GM18519 (cell line): Measurements from ENCODE around the gene GPRC5A.
A peak's percentile ranks its signal among the peaks of the same experiment; 100 is the strongest.

Experiments
- ATAC-seq: cut with Tn5 transposase; IDR thresholded peaks from one replicate; pipeline ENCODE4 v1.9.1; 2021; ENCODE audit warnings: mild to moderate bottlenecking, moderate library complexity; ENCODE audit not compliant: unreplicated experiment, low FRiP score

GPRC5A gene

DNA sequence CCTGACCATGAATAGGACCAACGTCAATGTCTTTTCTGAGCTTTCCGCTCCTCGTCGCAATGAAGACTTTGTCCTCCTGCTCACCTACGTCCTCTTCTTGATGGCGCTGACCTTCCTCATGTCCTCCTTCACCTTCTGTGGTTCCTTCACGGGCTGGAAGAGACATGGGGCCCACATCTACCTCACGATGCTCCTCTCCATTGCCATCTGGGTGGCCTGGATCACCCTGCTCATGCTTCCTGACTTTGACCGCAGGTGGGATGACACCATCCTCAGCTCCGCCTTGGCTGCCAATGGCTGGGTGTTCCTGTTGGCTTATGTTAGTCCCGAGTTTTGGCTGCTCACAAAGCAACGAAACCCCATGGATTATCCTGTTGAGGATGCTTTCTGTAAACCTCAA is 17.3 kb downstream of the GPRC5A start:
- no peak for ATAC-seq

DNA sequence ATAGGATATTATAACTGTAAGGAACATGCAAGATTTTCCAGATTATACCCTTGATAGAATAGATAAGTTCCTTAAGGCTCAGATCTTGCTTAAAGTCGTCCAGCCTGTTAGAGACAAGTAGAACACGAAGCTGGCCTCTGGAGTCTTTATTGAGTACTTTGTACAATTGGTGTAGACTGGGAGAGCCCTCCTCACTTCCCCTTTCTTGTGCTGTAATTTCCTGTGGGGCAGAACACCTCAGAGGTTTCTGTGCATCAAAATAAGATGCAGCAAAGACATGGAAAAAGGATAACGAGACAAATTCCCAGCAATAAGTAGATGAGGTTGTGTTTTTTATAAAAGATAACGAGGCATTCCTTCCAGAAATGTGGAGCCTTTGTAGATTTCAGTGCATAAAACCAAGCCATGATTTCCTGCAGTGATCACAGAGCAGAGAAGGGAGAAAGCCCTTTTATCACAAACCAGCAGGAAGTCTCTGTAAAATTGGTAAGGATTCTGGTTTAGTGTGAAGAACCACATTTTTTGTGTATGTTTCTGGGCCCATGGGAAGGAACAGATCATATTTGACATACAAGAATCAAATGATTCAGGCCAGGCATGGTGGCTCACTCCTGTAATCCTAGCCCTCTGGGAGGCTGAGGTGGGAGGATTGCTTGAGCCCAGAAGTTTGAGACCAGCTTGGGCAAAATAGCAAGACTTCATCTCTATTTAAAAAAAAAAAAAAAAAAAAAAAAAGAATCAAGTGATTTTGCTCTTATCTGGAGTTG is 18.0 kb downstream of the GPRC5A start:
- no peak for ATAC-seq

DNA sequence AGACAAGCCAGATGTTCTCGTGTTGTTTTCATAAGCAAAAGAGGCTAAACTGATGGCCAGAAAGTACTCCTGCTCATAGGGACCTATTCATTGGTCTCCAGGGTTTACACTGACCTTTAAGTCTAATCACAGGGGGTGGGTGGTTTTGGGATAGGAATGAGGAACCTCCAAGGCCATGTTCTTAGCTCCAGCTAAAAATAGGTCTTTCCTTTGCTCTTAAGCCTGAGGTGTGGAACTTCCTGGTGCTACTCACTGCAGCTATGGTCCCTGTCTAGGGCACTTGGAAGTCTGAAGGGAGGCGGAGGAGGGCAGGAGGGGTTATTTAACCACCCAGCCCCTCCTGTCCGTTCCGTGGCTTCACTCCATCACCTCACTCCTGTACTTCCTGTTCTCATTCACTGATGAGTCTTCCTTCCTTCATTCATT is 18.6 kb downstream of the GPRC5A start:
- ATAC-seq, result no peak

GRCh38 chr12:12912711-12913110 is 21.3 kb downstream of the GPRC5A start:
- no peak for ATAC-seq

- no peak for ATAC-seq
Measured at GRCh38 chr12:12915656-12916055, 24.3 kb downstream of the GPRC5A start.

GRCh38 chr12:12916135-12916944 is 25.0 kb downstream of the GPRC5A start:
- peak; percentile 96 for ATAC-seq

DNA sequence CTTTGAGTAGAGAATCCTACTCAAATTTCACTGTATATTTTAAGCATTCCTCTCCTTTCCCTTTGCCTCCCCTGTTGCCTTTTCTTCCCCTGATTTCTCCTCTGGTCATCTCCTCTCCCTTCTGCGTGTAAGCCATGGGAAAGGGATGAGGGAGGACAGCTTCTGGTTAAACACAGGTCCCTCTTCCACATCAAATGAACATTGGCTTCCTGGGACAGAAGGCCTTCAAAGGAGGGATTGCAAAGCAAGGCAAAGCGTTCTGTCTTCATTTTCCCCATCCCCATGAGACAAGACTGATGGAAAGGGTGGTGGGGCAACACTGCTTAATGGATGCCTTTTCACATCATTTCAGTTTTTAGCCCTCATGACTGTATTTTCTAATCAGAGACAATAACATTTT is 26.2 kb downstream of the GPRC5A start:
- ATAC-seq, result no peak

- ATAC-seq, result no peak
Measured at GRCh38 chr12:12918781-12919389, 27.5 kb downstream of the GPRC5A start.

DNA sequence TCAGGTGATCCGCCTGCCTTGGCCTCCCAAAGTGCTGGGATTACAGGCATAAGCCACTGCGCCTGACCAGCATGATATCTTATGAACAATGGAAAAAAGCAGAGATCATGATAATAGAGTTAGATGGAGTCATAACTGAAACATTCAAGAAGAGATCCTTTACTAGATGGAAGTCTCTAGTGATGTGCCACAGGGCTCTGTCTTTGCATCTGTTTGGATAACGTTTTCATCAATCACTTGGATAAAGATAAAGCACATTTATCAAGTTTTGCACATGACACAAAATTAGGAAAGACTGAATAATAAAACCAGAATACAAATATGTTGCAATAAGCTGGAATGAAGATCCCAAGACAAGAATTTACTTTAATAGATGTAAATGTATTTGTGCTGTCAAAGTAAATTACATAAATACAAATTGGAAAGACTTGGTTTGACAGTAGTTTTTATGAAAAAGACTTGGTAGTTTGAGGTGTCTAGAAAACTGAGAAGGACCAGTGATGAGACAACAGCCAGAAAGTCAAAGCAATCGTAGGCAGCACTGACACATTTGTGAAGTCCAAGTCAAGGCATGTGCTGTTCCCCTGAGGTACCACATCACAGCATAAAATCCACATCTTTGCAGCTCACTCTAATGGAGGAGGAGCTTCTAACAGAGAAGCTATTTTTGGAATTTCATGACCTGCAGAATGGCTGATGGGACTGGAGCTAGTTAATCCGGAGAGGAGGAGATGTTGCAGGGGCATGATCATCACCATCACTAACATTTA is 28.5 kb downstream of the GPRC5A start:
- ATAC-seq, result no peak

GRCh38 chr12:12922191-12922616 is 30.8 kb downstream of the GPRC5A start:
- ATAC-seq, result no peak

DNA sequence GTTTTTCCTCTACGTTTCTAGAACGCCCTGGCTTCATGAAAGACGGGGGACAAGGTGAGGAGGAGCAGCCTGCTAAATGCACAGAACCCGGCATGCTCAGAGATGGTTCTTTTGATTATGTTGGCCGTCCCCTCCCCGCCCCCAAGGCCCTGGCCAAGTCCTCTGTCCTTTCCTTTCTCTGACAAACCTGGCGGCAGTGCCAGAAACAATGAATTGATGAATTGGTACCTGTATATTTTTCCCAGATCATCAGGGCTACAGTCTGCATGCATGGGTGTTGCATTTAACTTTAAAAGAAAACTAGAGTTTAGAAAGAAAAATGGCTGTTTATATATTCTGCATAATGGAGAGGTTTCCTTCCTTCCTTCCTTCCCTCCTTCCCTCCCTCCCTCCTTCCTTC is 31.6 kb downstream of the GPRC5A start:
- no peak for ATAC-seq

GRCh38 chr12:12924169-12924568 is 32.8 kb downstream of the GPRC5A start:
- ATAC-seq, result no peak

- no peak for ATAC-seq
Measured at GRCh38 chr12:12925388-12925787, 34.0 kb downstream of the GPRC5A start.

GRCh38 chr12:12926571-12927071 is 35.3 kb downstream of the GPRC5A start:
- ATAC-seq, result no peak

GRCh38 chr12:12927211-12928079 is 36.1 kb downstream of the GPRC5A start:
- peak; percentile 62 for ATAC-seq

- no peak for ATAC-seq
Measured at GRCh38 chr12:12929696-12930095, 38.3 kb downstream of the GPRC5A start.

- no peak for ATAC-seq
Measured at GRCh38 chr12:12930633-12931219, 39.4 kb downstream of the GPRC5A start.

DNA sequence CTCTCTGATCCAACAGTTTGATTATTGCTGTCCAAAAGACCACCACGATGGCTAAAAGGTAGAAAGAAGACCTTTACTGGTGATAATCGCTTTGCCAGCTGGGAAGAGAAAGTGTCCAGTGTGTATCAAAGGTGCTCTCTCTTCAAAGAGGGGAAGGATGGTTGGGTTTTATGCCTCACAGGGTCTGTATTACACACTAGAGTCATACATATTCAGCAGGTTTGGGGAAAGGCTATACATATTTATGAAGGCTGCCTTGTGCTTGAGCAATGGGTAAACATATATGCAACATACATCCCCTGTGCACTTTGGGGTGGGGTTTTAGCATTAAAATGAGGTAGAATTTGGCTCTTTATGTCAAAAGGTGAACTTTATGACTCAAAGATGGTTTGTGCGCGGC is 42.4 kb downstream of the GPRC5A start:
- no peak for ATAC-seq

GRCh38 chr12:12934556-12934955 is 43.2 kb downstream of the GPRC5A start:
- ATAC-seq, result no peak
